Measurements from ENCODE around the gene ANKRD12. TPM values are rescaled to one million over a fixed set of nuclear protein-coding genes. Genes with fewer than 3 reads are reported as not detected.

ANKRD12 gene
- total and polyA plus RNA-seq, 5 donors from 2014 or later: 28.2 to 200 (median 40.8) TPM

DNA sequence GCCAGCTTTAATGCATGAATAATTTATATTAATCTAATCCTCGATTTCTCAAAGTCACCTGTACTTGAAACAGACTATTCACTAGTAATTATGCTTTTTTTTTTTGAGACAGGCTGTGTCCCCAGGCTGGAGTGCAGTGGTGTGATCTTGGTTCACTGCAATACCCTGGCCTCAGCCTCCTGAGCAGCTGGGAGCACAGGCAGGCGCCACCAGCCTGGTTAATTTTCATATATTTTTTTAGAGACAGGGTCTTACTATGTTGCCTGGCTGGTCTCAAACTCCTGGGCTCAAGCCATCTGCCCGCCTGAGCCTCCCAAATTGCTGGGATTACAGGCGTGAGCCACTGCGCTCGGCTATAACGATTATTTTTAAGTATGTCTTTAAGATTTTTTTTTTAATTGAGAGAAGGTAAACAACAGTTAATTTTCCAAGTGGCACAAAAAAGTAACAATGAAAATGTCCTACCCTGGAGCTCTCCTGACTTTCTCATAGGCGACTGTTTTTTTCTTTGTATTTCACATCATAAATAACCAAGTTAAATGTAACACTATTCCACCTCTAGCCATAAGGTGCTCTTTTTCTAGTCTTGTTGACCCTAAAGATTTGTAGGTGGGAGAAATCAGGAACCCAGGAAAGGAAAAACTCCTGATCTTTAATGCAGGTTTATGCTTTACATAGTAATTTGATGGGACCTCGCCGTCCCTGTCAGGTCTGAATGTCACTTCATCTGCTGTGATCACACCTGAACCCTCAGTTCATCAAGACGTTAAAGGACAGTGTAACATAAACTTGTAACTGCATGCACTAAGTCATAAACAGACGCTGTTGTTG lies 1.3 kb upstream of the ANKRD12 start:
- H3K9me3 Mint-ChIP-seq: no peaks in the 10 kb centered on the region
- no peaks in the 10 kb centered on the region for H3K9me3 ChIP-seq (ENCODE audit: control insufficient read depth in 2 of 2, low read length in 2 of 2)
- DNase-seq: no peak
- H3K27ac ChIP-seq (ENCODE audit: insufficient read depth, low read length, poor library complexity, severe bottlenecking): peak overlapping the region; percentile 97
- peak overlapping the region; percentile 88 for H3K4me3 ChIP-seq (ENCODE audit: low read depth, low read length)
- peaks cover 8% of the 10 kb centered on the region for H3K27me3 Mint-ChIP-seq
- H3K27me3 ChIP-seq (ENCODE audit: control insufficient read depth, insufficient read depth, low read length): no peaks in the 10 kb centered on the region
- H3K4me1 ChIP-seq (ENCODE audit: control insufficient read depth, insufficient read depth, low read length, poor library complexity, severe bottlenecking): peaks cover 54% of the 10 kb centered on the region
- peak overlapping the region; percentile 92 to 99 (median 98) for H3K4me3 Mint-ChIP-seq
- H3K36me3 ChIP-seq (ENCODE audit: control insufficient read depth, insufficient read depth, low read length): peaks cover 33% of the 10 kb centered on the region
- H3K4me1 Mint-ChIP-seq: peaks cover 40 to 70% (median 47%) of the 10 kb centered on the region in 4 donors
- ATAC-seq (ENCODE audit: low read depth in 2 of 2): no peak
- peaks cover 13% of the 10 kb centered on the region for H3K36me3 Mint-ChIP-seq
- H3K27ac Mint-ChIP-seq: peak overlapping the region; percentile 76 to 99 (median 96)

DNA sequence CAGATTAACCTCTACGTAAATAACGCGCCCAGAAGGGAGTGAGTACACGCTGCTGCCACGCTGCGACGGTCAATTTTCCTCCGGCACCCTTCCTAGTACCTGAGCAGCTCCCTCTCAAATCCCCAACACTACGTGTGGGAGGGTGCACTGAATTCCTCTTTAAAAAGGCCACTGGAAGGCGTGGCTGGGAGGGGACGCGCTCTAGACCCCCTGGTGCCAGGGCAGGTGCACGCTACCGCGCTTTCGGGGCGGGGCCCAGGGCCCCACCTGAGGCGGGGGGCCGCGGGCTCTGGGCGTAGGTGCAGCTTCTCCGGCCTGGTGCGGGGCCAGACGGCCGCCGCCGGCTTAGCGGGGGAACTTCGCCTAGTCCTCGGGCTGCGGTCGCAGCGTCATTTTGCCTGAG lies 668 bp upstream of the ANKRD12 start:
- Histone ChIP-seq H3K9me3 (ENCODE audit: control insufficient read depth in 2 of 2, low read length in 2 of 2) (no peaks in the 10 kb centered on the region), H3K4me3 (ENCODE audit: low read depth, low read length) (peak overlapping the region; percentile 88), H3K27ac (ENCODE audit: insufficient read depth, low read length, poor library complexity, severe bottlenecking) (peak overlapping the region; percentile 97), H3K27me3 (ENCODE audit: control insufficient read depth, insufficient read depth, low read length) (no peaks in the 10 kb centered on the region), H3K4me1 (ENCODE audit: control insufficient read depth, insufficient read depth, low read length, poor library complexity, severe bottlenecking) (peaks cover 61% of the 10 kb centered on the region), H3K36me3 (ENCODE audit: control insufficient read depth, insufficient read depth, low read length) (peaks cover 28% of the 10 kb centered on the region)
- H3K9me3 Mint-ChIP-seq: no peaks in the 10 kb centered on the region
- DNase-seq (peak in 1 of 3 donors; percentile 65), ATAC-seq (ENCODE audit: low read depth in 2 of 2) (peak; percentile 8 to 9)
- H3K27ac Mint-ChIP-seq: peak overlapping the region; percentile 96 to 99 (median 98)
- H3K4me3 Mint-ChIP-seq: peak overlapping the region; percentile 92 to 99 (median 98)
- peaks cover 46 to 72% (median 52%) of the 10 kb centered on the region in 4 donors for H3K4me1 Mint-ChIP-seq
- H3K36me3 Mint-ChIP-seq: peaks cover 15% of the 10 kb centered on the region
- peaks cover 8% of the 10 kb centered on the region for H3K27me3 Mint-ChIP-seq

DNA sequence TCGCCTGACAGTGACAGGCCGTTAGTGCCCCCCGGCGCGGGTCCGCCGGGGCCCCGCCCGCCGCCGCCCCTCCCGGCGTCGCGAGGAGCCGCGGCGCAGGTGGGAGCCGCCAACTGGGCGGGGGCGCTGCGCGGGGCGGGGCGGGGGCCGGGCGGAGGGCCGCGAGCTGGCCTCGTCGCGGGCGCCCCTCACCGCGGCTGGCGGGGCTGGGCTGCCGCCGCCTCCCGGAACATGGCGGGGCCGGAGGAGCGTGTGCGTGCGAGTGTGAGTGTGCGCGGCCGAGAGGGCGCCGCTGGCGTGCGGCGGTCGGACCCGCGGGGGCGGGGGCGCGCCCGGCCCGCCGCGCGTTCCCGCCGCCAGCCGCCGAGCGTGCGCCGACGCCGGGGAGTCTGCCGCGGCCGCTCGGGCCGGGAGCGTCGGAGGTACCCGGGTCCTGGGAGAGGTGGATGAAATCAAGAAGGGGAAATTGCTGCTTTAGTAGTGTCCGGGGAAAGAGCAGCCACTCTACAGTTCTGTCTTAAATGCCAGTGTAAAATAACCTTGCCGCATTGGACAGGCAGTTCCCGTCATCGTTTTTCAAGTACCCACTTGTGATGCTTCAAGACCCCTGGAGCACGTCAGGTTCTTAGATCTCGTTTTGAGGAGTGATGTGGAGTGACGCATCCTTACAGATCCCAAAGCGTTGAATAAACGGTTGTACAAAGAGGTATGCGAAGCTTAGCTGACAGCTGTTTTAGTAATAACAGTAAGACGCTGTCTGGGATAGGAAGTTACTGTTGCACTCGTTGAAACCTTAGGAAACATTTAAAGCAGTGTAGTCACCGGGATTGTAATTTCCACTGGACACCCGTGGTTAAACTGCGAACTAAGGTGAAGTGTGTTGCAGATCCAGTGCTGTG lies 836 bp downstream of the ANKRD12 start:
- peak; percentile 37 to 40 for ATAC-seq (ENCODE audit: low read depth in 2 of 2)
- DNase-seq: peak; percentile 69 to 83 (median 71)
- H3K4me1 ChIP-seq (ENCODE audit: control insufficient read depth, insufficient read depth, low read length, poor library complexity, severe bottlenecking): peaks cover 76% of the 10 kb centered on the region
- peak overlapping the region; percentile 100 for H3K4me3 ChIP-seq (ENCODE audit: low read depth, low read length)
- Mint-ChIP-seq H3K36me3 (peaks cover 10% of the 10 kb centered on the region), H3K9me3 (no peaks in the 10 kb centered on the region), H3K4me3 (peak overlapping the region; percentile 94 to 96 (median 95)), H3K4me1 (peaks cover 50 to 74% (median 59%) of the 10 kb centered on the region in 4 donors), H3K27ac (peak overlapping the region; percentile 95 to 96 (median 96)), H3K27me3 (peaks cover 8% of the 10 kb centered on the region)
- H3K36me3 ChIP-seq (ENCODE audit: control insufficient read depth, insufficient read depth, low read length): peaks cover 13% of the 10 kb centered on the region
- H3K9me3 ChIP-seq (ENCODE audit: control insufficient read depth in 2 of 2, low read length in 2 of 2): no peaks in the 10 kb centered on the region
- no peaks in the 10 kb centered on the region for H3K27me3 ChIP-seq (ENCODE audit: control insufficient read depth, insufficient read depth, low read length)
- H3K27ac ChIP-seq (ENCODE audit: insufficient read depth, low read length, poor library complexity, severe bottlenecking): peak overlapping the region; percentile 97

DNA sequence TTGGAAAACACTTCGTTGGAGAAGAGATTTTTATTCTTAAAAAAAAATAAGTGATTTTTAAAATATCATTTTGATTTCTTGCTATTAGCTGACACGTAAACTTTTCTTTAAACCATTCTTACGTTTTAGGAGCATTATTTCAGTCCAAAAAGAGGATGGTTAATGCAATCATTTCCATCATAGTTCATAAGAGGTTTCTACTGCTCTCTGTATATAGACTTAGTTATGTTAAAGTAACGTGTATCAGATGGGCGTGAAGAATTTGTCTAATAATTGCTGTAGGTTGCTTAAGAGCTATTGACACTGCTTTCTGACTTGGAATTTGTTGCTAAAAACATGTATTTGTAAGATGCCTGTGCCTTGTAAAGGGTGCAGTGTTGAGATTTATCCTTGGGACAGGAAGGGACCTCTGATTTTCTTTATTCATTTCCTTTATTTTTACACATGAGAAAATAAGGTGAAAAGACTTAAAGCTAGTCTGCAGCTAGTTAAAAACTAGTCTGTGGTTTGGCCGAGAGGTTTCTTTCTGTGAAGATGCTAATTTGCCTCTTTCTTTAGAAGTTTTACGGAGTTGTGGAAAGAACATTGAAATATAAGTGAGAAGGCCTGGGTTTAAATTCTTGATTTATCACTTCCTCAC lies 2.9 kb downstream of the ANKRD12 start:
- ATAC-seq (ENCODE audit: low read depth in 2 of 2): no peak
- peak in 1 of 3 donors; percentile 38 for DNase-seq
- Mint-ChIP-seq H3K27ac (peak overlapping the region; percentile 57 to 96 (median 96)), H3K9me3 (no peaks in the 10 kb centered on the region), H3K4me3 (peak overlapping the region; percentile 94 to 98 (median 96)), H3K4me1 (peaks cover 44 to 77% (median 58%) of the 10 kb centered on the region in 4 donors), H3K27me3 (peaks cover 8% of the 10 kb centered on the region), H3K36me3 (peaks cover 5% of the 10 kb centered on the region)
- Histone ChIP-seq H3K9me3 (ENCODE audit: control insufficient read depth in 2 of 2, low read length in 2 of 2) (no peaks in the 10 kb centered on the region), H3K4me3 (ENCODE audit: low read depth, low read length) (peak overlapping the region; percentile 100), H3K36me3 (ENCODE audit: control insufficient read depth, insufficient read depth, low read length) (no peaks in the 10 kb centered on the region), H3K27me3 (ENCODE audit: control insufficient read depth, insufficient read depth, low read length) (no peaks in the 10 kb centered on the region), H3K4me1 (ENCODE audit: control insufficient read depth, insufficient read depth, low read length, poor library complexity, severe bottlenecking) (peaks cover 80% of the 10 kb centered on the region), H3K27ac (ENCODE audit: insufficient read depth, low read length, poor library complexity, severe bottlenecking) (peak overlapping the region; percentile 97)

DNA sequence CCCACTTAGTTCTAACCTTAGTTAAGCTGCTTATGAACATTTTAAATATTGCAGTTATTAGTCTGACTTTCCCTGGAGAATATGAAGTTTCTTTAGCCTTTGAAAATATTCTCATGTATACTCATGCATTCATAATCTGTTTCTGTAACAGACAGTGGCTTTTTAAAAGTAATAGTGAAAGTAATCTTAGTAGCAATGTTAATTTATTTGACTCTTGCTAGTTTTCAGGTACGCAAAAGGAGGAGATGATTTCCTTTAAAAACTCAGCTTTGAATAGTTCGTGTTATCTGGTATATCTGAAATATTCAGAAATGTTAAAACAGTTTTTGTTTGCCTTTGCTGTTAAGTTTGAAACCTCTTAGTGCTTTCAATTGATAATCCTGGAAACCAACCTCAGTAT lies 3.8 kb downstream of the ANKRD12 start:
- Mint-ChIP-seq H3K9me3 (no peaks in the 10 kb centered on the region), H3K4me1 (peaks cover 45 to 74% (median 60%) of the 10 kb centered on the region in 4 donors), H3K36me3 (peaks cover 5% of the 10 kb centered on the region), H3K27me3 (peaks cover 8% of the 10 kb centered on the region), H3K27ac (peak overlapping the region; percentile 83 to 91 (median 87)), H3K4me3 (peak overlapping the region; percentile 94 to 98 (median 96))
- ATAC-seq (ENCODE audit: low read depth in 2 of 2) (no peak), DNase-seq (peak in 1 of 3 donors; percentile 41)
- Histone ChIP-seq H3K27ac (ENCODE audit: insufficient read depth, low read length, poor library complexity, severe bottlenecking) (peak overlapping the region; percentile 97), H3K27me3 (ENCODE audit: control insufficient read depth, insufficient read depth, low read length) (no peaks in the 10 kb centered on the region), H3K4me3 (ENCODE audit: low read depth, low read length) (peak overlapping the region; percentile 100), H3K36me3 (ENCODE audit: control insufficient read depth, insufficient read depth, low read length) (no peaks in the 10 kb centered on the region), H3K9me3 (ENCODE audit: control insufficient read depth in 2 of 2, low read length in 2 of 2) (no peaks in the 10 kb centered on the region), H3K4me1 (ENCODE audit: control insufficient read depth, insufficient read depth, low read length, poor library complexity, severe bottlenecking) (peaks cover 76% of the 10 kb centered on the region)

DNA sequence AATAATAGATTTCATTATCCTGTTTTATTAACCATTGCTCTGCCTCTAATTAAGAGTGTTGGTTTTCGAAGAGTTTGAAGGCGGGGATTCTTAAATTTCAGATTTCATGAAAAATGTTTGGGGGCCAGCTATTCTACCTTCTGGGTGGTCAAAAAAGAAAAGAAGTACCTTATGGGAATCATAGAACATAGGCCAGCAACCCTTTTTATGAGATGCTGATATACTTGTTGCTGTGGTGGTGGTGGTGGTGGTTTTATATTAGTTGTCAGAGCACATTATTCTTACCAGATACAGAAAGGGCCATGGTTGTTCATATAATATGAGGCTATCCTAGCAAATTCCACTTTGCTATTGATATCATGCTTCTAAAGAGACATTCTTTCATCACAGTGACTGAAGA lies 4.4 kb downstream of the ANKRD12 start:
- H3K4me3 ChIP-seq (ENCODE audit: low read depth, low read length): peak overlapping the region; percentile 100
- Mint-ChIP-seq H3K27me3 (peaks cover 8% of the 10 kb centered on the region), H3K9me3 (no peaks in the 10 kb centered on the region), H3K27ac (peak overlapping the region; percentile 83 to 91 (median 87)), H3K4me3 (peak overlapping the region; percentile 94 to 98 (median 96)), H3K36me3 (peaks cover 5% of the 10 kb centered on the region), H3K4me1 (peaks cover 51 to 76% (median 60%) of the 10 kb centered on the region in 4 donors)
- H3K36me3 ChIP-seq (ENCODE audit: control insufficient read depth, insufficient read depth, low read length): no peaks in the 10 kb centered on the region
- H3K4me1 ChIP-seq (ENCODE audit: control insufficient read depth, insufficient read depth, low read length, poor library complexity, severe bottlenecking): peaks cover 76% of the 10 kb centered on the region
- DNase-seq (no peak), ATAC-seq (ENCODE audit: low read depth in 2 of 2) (no peak)
- no peaks in the 10 kb centered on the region for H3K9me3 ChIP-seq (ENCODE audit: control insufficient read depth in 2 of 2, low read length in 2 of 2)
- H3K27ac ChIP-seq (ENCODE audit: insufficient read depth, low read length, poor library complexity, severe bottlenecking): peak overlapping the region; percentile 97
- no peaks in the 10 kb centered on the region for H3K27me3 ChIP-seq (ENCODE audit: control insufficient read depth, insufficient read depth, low read length)

DNA sequence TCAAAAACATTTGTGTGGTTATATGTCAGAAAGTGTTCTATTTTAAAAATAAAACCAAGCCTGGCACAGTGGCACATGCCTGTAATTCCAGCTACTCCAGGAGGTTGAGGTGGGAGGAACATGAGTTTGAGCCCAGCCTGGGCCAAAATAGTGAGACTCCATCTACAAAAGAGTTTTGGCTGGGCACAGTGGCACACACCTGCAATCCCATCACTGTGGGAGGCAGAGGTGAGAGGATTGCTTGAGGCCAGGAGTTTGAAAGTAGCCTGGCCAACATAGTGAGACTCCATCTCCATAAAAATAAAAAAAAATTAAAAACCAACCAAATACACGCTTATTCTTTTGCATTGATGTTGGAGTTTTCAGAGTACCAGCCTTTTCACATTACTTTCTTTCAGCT lies 9.6 kb downstream of the ANKRD12 start:
- no peak overlapping the region for H3K27ac ChIP-seq (ENCODE audit: insufficient read depth, low read length, poor library complexity, severe bottlenecking)
- no peaks in the 10 kb centered on the region for H3K9me3 ChIP-seq (ENCODE audit: control insufficient read depth in 2 of 2, low read length in 2 of 2)
- H3K36me3 Mint-ChIP-seq: no peaks in the 10 kb centered on the region
- H3K27me3 ChIP-seq (ENCODE audit: control insufficient read depth, insufficient read depth, low read length): no peaks in the 10 kb centered on the region
- no peaks in the 10 kb centered on the region for H3K9me3 Mint-ChIP-seq
- H3K4me1 ChIP-seq (ENCODE audit: control insufficient read depth, insufficient read depth, low read length, poor library complexity, severe bottlenecking): peaks cover 87% of the 10 kb centered on the region
- no peak for DNase-seq
- no peaks in the 10 kb centered on the region for H3K27me3 Mint-ChIP-seq
- peak overlapping the region; percentile 34 for H3K4me3 ChIP-seq (ENCODE audit: low read depth, low read length)
- H3K36me3 ChIP-seq (ENCODE audit: control insufficient read depth, insufficient read depth, low read length): no peaks in the 10 kb centered on the region
- H3K27ac Mint-ChIP-seq: peak overlapping the region in 2 of 3 donors; percentile 22 to 80
- H3K4me3 Mint-ChIP-seq: peak overlapping the region; percentile 2 to 64 (median 23)
- no peak for ATAC-seq (ENCODE audit: low read depth in 2 of 2)
- H3K4me1 Mint-ChIP-seq: peaks cover 56 to 88% (median 76%) of the 10 kb centered on the region in 4 donors
